GM12878 (cell line): Measurements from ENCODE around the gene C6orf62. TPM values are rescaled to one million over a fixed set of nuclear protein-coding genes. Genes with fewer than 3 reads are reported as not detected.

ENCODE experiments used
- ATAC-seq: fragments of 200-7000 bp; cut with Tn5 transposase; 3 replicates; pipeline ENCODE4 v1.9.1; 2020; ENCODE audit warnings: mild to moderate bottlenecking, moderate library complexity
- BruUV-seq: library from RNA; stranded (reverse); fragments of 400-500 nt; replicated peaks from 2 replicates; lab custom pipeline; 2021; lab: Mats Ljungman, UMichigan
- CTCF ChIA-PET: fragments of 300-600 bp; sonication (Branson Sonifier 250); formaldehyde crosslinking; extraction: SDS; loops from one replicate; lab custom pipeline; 2021; ENCODE audit warnings: inconsistent platforms; lab: Yijun Ruan, JAX
- POLR2A ChIA-PET: fragments of 350-600 bp; formaldehyde crosslinking; extraction: SDS; loops from one replicate; lab custom pipeline; 2021; ENCODE audit warnings: inconsistent platforms; lab: Charles Lee
- RAD21 ChIA-PET: fragments of 300-600 bp; sonication (Branson Sonifier 250); formaldehyde crosslinking; loops from one replicate; lab custom pipeline; 2023; ENCODE audit warnings: antibody characterized with exemption; ENCODE audit not compliant: unreplicated experiment; lab: Charles Lee
- SMC1A ChIA-PET: fragments of 300-600 bp; sonication (Branson Sonifier 250); formaldehyde crosslinking; loops from one replicate; lab custom pipeline; 2023; ENCODE audit not compliant: unreplicated experiment, uncharacterized antibody; lab: Charles Lee
- DNase-seq: peaks from one replicate; pipeline ENCODE4 v3.0.0-alpha.2; 2011; ENCODE audit warnings: low read depth, low spot score
- FAIRE-seq: peaks from 3 replicates; lab custom pipeline; 2011; peaks lifted over from hg19 to GRCh38; lab: Jason Lieb, UNC
- H2AFZ ChIP-seq: 2 replicates; pipeline ENCODE4 v1.6.0; 2011; ENCODE audit warnings: low read depth, low read length, control low read depth; ENCODE audit not compliant: control insufficient read depth
- H3K27ac ChIP-seq: 2 replicates; pipeline ENCODE4 v1.5.1; 2011; ENCODE audit warnings: control low read depth; ENCODE audit not compliant: control insufficient read depth, insufficient read depth
- H3K27me3 ChIP-seq, 2 experiments: replicated peaks in 1 of 2; 2 replicates each; pipeline versions ENCODE4 v1.6.0 to v1.6.1; 2011; ENCODE audit warnings: low read length in 1 of 2; ENCODE audit not compliant: control insufficient read depth in 2 of 2, insufficient read depth in 2 of 2
- H3K36me3 ChIP-seq, 2 experiments: 2 replicates each; pipeline ENCODE4 v1.5.1; 2011; ENCODE audit warnings: low read length in 1 of 2; ENCODE audit not compliant: control insufficient read depth in 2 of 2, insufficient read depth in 2 of 2
- H3K4me1 ChIP-seq: 2 replicates; pipeline ENCODE4 v1.6.1; 2011; ENCODE audit warnings: mild to moderate bottlenecking, low read length, moderate library complexity, mixed read lengths; ENCODE audit not compliant: control insufficient read depth, insufficient read depth
- H3K4me2 ChIP-seq: 2 replicates; pipeline ENCODE4 v1.6.0; 2011; ENCODE audit warnings: control low read depth; ENCODE audit not compliant: control insufficient read depth, insufficient read depth
- H3K4me3 ChIP-seq: fragments of 200-600 bp; sonication (generic); 2 replicates; pipeline ENCODE4 v1.5.1; 2016
- H3K79me2 ChIP-seq: 2 replicates; pipeline ENCODE4 v1.6.0; 2011; ENCODE audit warnings: low read length; ENCODE audit not compliant: control insufficient read depth, insufficient read depth
- H3K9ac ChIP-seq: 2 replicates; pipeline ENCODE4 v1.8.0; 2011; ENCODE audit warnings: low read length, control low read depth, mixed read lengths; ENCODE audit not compliant: control insufficient read depth, insufficient read depth
- H3K9me3 ChIP-seq: replicated peaks from 3 replicates; pipeline ENCODE4 v1.5.1; 2011; ENCODE audit warnings: mild to moderate bottlenecking, low read length; ENCODE audit not compliant: control insufficient read depth, insufficient read depth
- H4K20me1 ChIP-seq: 2 replicates; pipeline ENCODE4 v1.6.0; 2011; ENCODE audit not compliant: control insufficient read depth, insufficient read depth
- MYC ChIP-seq: IDR thresholded peaks from 2 replicates; pipeline ENCODE4 v1.6.1; 2011; ENCODE audit warnings: mild to moderate bottlenecking, low read length, moderate library complexity, inconsistent platforms; ENCODE audit not compliant: insufficient read depth, insufficient replicate concordance, insufficient read length, severe bottlenecking
- NR2C2 ChIP-seq: IDR thresholded peaks from 2 replicates; pipeline ENCODE4 v1.6.1; 2011; ENCODE audit warnings: borderline replicate concordance, low read depth; ENCODE audit not compliant: control insufficient read depth, insufficient read length
- RAD51 ChIP-seq: fragments of 450-650 bp; IDR thresholded peaks from 2 replicates; pipeline ENCODE4 v1.6.1; 2016; ENCODE audit warnings: moderate library complexity, mild to moderate bottlenecking, inconsistent platforms
- ZNF217 ChIP-seq: fragments of 450-650 bp; IDR thresholded peaks from 2 replicates; pipeline ENCODE4 v1.6.1; 2017; ENCODE audit warnings: antibody characterized with exemption, mild to moderate bottlenecking
- ZNF592 ChIP-seq: fragments of 450-650 bp; IDR thresholded peaks from 2 replicates; pipeline ENCODE4 v1.6.1; 2017; ENCODE audit warnings: mild to moderate bottlenecking, moderate library complexity
- WGBS: methylation state at CpG from one replicate; pipeline ENCODE4 v1.1.6; 2016; ENCODE audit warnings: low lambda C conversion rate; ENCODE audit not compliant: insufficient replicate concordance, insufficient coverage; ENCODE audit errors: missing lambda C conversion rate; 5-methylcytosine and 5-hydroxymethylcytosine counted together
- in situ Hi-C: fragments of 300-500 bp; cut with MboI; formaldehyde crosslinking; loops from 9 replicates; pipeline ENCODE4 v1.14.3; 2018; ENCODE audit warnings: mixed read lengths
- intact Hi-C: fragments of 100-400 bp; cut with micrococcal nuclease; formaldehyde crosslinking; loops from one replicate; pipeline ENCODE4 v1.14.2; 2022; ENCODE audit not compliant: unreplicated experiment
- polyA plus RNA-seq, 11 experiments: library from polyadenylated mRNA; depleted of rRNA in 4 of 11; unstranded in 6 of 11; stranded (reverse) in 5 of 11; fragments of >200 nt; fragmentation: Nextera tagmentation in 4 of 11; fragmentation: Illumina TruSeq in 1 of 11; extraction: Ambion mirVana in 4 of 11; extraction: Trizol in 1 of 11; gene quantifications; 1 replicate in 1 of 11; 2 replicates in 10 of 11; pipeline versions ENCODE4 v1.2.1 to v1.2.3, GENCODE V29; 2011 to 2016; ENCODE audit warnings: inconsistent platforms in 2 of 11, missing spikeins in 2 of 11, low read depth in 1 of 11
- total RNA-seq, 4 experiments: library from RNA; depleted of rRNA in 3 of 4; stranded (reverse); fragments of >200 nt in 3 of 4; fragmentation: Illumina TruSeq in 1 of 4; extraction: Trizol in 1 of 4; gene quantifications; 2 replicates each; pipeline versions ENCODE4 v1.2.1 to v1.2.3, GENCODE V29; 2013 to 2021
- TF ChIP-seq, protein P1 (sequence below): IDR thresholded peaks from 2 replicates; pipeline ENCODE4 v1.6.1; 2011; ENCODE audit warnings: borderline replicate concordance, low read depth, mild to moderate bottlenecking, moderate library complexity, low read length; ENCODE audit not compliant: insufficient read depth, poor library complexity, severe bottlenecking

The C6orf62 gene
- total and polyA plus RNA-seq, 10 of the 15 experiments (the other 5 are each of a cell fraction or from before 2014, with no cell fraction given): 55.6 to 565 (median 126) TPM

- Histone ChIP-seq H3K9ac (no peak overlapping the region), H2AFZ (no peak overlapping the region), H3K27me3 (no peaks in the 10 kb centered on the region), H3K79me2 (no peaks in the 10 kb centered on the region), H3K4me3 (no peak overlapping the region), H3K9me3 (no peaks in the 10 kb centered on the region), H3K4me2 (no peak overlapping the region), H3K4me1 (no peaks in the 10 kb centered on the region), H4K20me1 (no peaks in the 10 kb centered on the region), H3K36me3 (peaks cover 0 to 7% of the 10 kb centered on the region in 2 experiments; a peak in 2 of 4 replicates), H3K27ac (no peak overlapping the region)
- ATAC-seq (no peak), DNase-seq (no peak), FAIRE-seq (no peak)
- 42% methylated on average over 3 of the region's 3 CpGs for WGBS
- intact Hi-C loops: no loop called here
- no TSS peak for BruUV-seq
- TF ChIP-seq, protein P1, sequence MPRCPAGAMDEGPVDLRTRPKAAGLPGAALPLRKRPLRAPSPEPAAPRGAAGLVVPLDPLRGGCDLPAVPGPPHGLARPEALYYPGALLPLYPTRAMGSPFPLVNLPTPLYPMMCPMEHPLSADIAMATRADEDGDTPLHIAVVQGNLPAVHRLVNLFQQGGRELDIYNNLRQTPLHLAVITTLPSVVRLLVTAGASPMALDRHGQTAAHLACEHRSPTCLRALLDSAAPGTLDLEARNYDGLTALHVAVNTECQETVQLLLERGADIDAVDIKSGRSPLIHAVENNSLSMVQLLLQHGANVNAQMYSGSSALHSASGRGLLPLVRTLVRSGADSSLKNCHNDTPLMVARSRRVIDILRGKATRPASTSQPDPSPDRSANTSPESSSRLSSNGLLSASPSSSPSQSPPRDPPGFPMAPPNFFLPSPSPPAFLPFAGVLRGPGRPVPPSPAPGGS: no peak
- no peak for TF ChIP-seq ZNF217
- no peak for TF ChIP-seq RAD51
- no peak for TF ChIP-seq NR2C2
- no peak for TF ChIP-seq MYC
- no peak for TF ChIP-seq ZNF592
- ChIA-PET CTCF (interaction anchor here (1.4 to 3.4 kb wide), 3 partner anchors 67 to 177 kb away, joined by 3 to 10 read pairs (median 5); no protein-coding TSS in a partner anchor), SMC1A (no interaction called here), POLR2A (interaction anchor here (0.8 kb wide), 1 partner anchor 119 kb away, joined by 6 read pairs; no protein-coding TSS in a partner anchor), RAD21 (no interaction called here)
- in situ Hi-C loops: loop anchor here (5.0 to 25.0 kb wide), 4 partner anchors 117 to 637 kb away; no protein-coding TSS in a partner anchor
These were observed 19.2 kb downstream of the C6orf62 start for GRCh38 chr6:24699521-24700359.
